B cell (primary cell): ENCODE data around the gene ZNF750. TPM values are rescaled to one million over a fixed set of nuclear protein-coding genes. Genes with fewer than 3 reads are reported as not detected.
A peak's percentile ranks its signal among the peaks of the same experiment; 100 is the strongest.

Source experiments
- ATAC-seq: fragments of 200-7000 bp; cut with Tn5 transposase; one replicate; pipeline ENCODE4 v1.10.0; 2021; ENCODE audit warnings: low read depth, mild to moderate bottlenecking, moderate number of reproducible peaks, moderate library complexity
- CTCF ChIA-PET: fragments of 350-600 bp; sonication (Branson Sonifier 250); formaldehyde crosslinking; loops from one replicate; lab custom pipeline; 2021; ENCODE audit warnings: antibody characterized with exemption, inconsistent platforms; lab: Charles Lee
- POLR2A ChIA-PET: fragments of 350-600 bp; sonication (Branson Sonifier 250); formaldehyde crosslinking; loops from one replicate; lab custom pipeline; 2021; ENCODE audit warnings: antibody characterized with exemption; lab: Charles Lee
- DNase-seq: peaks from one replicate; pipeline ENCODE4 v3.0.0; 2013
- H2AFZ ChIP-seq: 2 replicates; pipeline ENCODE4 v1.6.1; 2012; ENCODE audit warnings: mild to moderate bottlenecking, low read depth, low read length; ENCODE audit not compliant: insufficient read depth, poor library complexity, severe bottlenecking
- H3K27ac ChIP-seq, 2 donors: 1 replicate in 1 of 2; 2 replicates in 1 of 2; pipeline ENCODE4 v1.5.1; 2012 to 2013; ENCODE audit warnings: low read length in 2 of 2, mild to moderate bottlenecking in 2 of 2, moderate library complexity in 1 of 2
- H3K27me3 ChIP-seq, 4 experiments: fragments of 200-600 bp in 1 of 4; sonication (generic) in 1 of 4; replicated peaks in 1 of 4; 1 replicate in 2 of 4; 2 replicates in 2 of 4; pipeline versions ENCODE4 v1.6.1 to v1.7.0; 2013 to 2016; ENCODE audit warnings: low read length in 3 of 4, mild to moderate bottlenecking in 2 of 4, mixed read lengths in 1 of 4, moderate library complexity in 1 of 4; ENCODE audit not compliant: insufficient read depth in 4 of 4, control insufficient read depth in 3 of 4; ENCODE audit errors: control extremely low read depth in 1 of 4
- H3K36me3 ChIP-seq, 2 experiments: replicated peaks in 1 of 2; 1 replicate in 1 of 2; 2 replicates in 1 of 2; pipeline versions ENCODE4 v1.6.1 to v1.7.1; 2013; ENCODE audit warnings: low read length in 1 of 2; ENCODE audit not compliant: insufficient read depth in 2 of 2, control insufficient read depth in 1 of 2; ENCODE audit errors: control extremely low read depth in 1 of 2, extremely low read depth in 1 of 2
- H3K4me1 ChIP-seq, 2 donors: fragments of 200-600 bp in 1 of 2; sonication (generic) in 1 of 2; 1 replicate in 1 of 2; 2 replicates in 1 of 2; pipeline versions ENCODE4 v1.5.1 to v1.6.1; 2013 to 2017; ENCODE audit warnings: low read length in 2 of 2; ENCODE audit not compliant: control insufficient read depth in 2 of 2, insufficient read depth in 2 of 2
- H3K4me2 ChIP-seq: replicated peaks from 2 replicates; pipeline ENCODE3; 2012; ENCODE audit warnings: mild to moderate bottlenecking, low read depth, low read length; ENCODE audit not compliant: poor library complexity, severe bottlenecking
- H3K4me3 ChIP-seq, 5 experiments: fragments of 200-600 bp in 1 of 5; sonication (generic) in 1 of 5; 1 replicate in 3 of 5; 2 replicates in 2 of 5; pipeline versions ENCODE4 v1.5.1 to v1.7.0; 2011 to 2016; ENCODE audit warnings: low read length in 4 of 5, mild to moderate bottlenecking in 4 of 5, low read depth in 2 of 5, control low read depth in 1 of 5, moderate library complexity in 1 of 5; ENCODE audit not compliant: insufficient read depth in 1 of 5; ENCODE audit errors: control extremely low read depth in 1 of 5, extremely low read depth in 1 of 5
- H3K79me2 ChIP-seq: fragments of 200-600 bp; sonication (generic); one replicate; pipeline ENCODE4 v1.6.0; 2016; ENCODE audit warnings: low read length; ENCODE audit not compliant: control insufficient read depth, insufficient read depth
- H3K9ac ChIP-seq: fragments of 200-600 bp; sonication (generic); 2 replicates; pipeline ENCODE4 v1.6.1; 2017; ENCODE audit warnings: mild to moderate bottlenecking, low read length, moderate library complexity
- H3K9me3 ChIP-seq, 3 donors: one replicate each; pipeline versions ENCODE4 v1.6.1 to v1.7.1; 2013; ENCODE audit warnings: low read length in 2 of 3; ENCODE audit not compliant: control insufficient read depth in 2 of 3, insufficient read depth in 1 of 3; ENCODE audit errors: control extremely low read depth in 1 of 3
- H4K20me1 ChIP-seq: 2 replicates; pipeline ENCODE4 v1.6.0; 2012; ENCODE audit warnings: mild to moderate bottlenecking, low read length; ENCODE audit not compliant: insufficient read depth, control insufficient read depth, poor library complexity, severe bottlenecking
- H3K27ac Mint-ChIP-seq: one replicate; pipeline ENCODE4 v1.8.0; 2021; ENCODE audit warnings: mixed read lengths
- H3K27me3 Mint-ChIP-seq: one replicate; pipeline ENCODE4 v1.8.0; 2021; ENCODE audit warnings: mixed read lengths
- H3K4me1 Mint-ChIP-seq: one replicate; pipeline ENCODE4 v1.8.0; 2021; ENCODE audit warnings: mixed read lengths
- H3K4me3 Mint-ChIP-seq: one replicate; pipeline ENCODE4 v1.8.0; 2021; ENCODE audit warnings: mixed read lengths
- H3K9me3 Mint-ChIP-seq: one replicate; pipeline ENCODE4 v1.8.0; 2022; ENCODE audit warnings: mixed read lengths; ENCODE audit not compliant: insufficient read depth
- CTCF ChIP-seq: fragments of 200-600 bp; IDR thresholded peaks from one replicate; pipeline ENCODE4 v1.8.0; 2022; ENCODE audit warnings: antibody characterized with exemption, mild to moderate bottlenecking
- EZH2 ChIP-seq: IDR thresholded peaks from 2 replicates; pipeline ENCODE4 v1.6.1; 2012; ENCODE audit warnings: borderline replicate concordance, low read depth, mild to moderate bottlenecking, moderate library complexity, low read length; ENCODE audit not compliant: insufficient read depth, poor library complexity, severe bottlenecking
- whole genome bisulfite sequencing: methylation state at CpG from one replicate; pipeline ENCODE4 v1.1.5; 2013; ENCODE audit warnings: missing lambda C conversion rate; ENCODE audit not compliant: insufficient coverage; 5-methylcytosine and 5-hydroxymethylcytosine counted together
- intact Hi-C: fragments of 100-400 bp; cut with micrococcal nuclease; formaldehyde crosslinking; loops from one replicate; pipeline ENCODE4 v1.10.0; 2022
- polyA plus RNA-seq: library from polyadenylated mRNA; depleted of rRNA; stranded (reverse); fragments of >200 nt; gene quantifications from 2 replicates; pipeline ENCODE4 v1.2.3, GENCODE V29; 2012
- total RNA-seq, 2 donors: library from RNA; stranded (reverse); fragments of 120-200 nt in 1 of 2; gene quantifications; 1 replicate in 1 of 2; 2 replicates in 1 of 2; pipeline versions ENCODE4 v1.2.3 to v1.2.4, GENCODE V29; 2013 to 2022

The ZNF750 gene
- total and polyA plus RNA-seq, 2 donors (not counting 1 experiment from before 2014, with no cell fraction given), result not detected

- Histone ChIP-seq H3K4me3 (no peak overlapping the region), H3K4me1 (no peaks in the 10 kb centered on the region), H3K79me2 (no peaks in the 10 kb centered on the region), H3K9me3 (peaks cover 0 to 3% (median 2%) of the 10 kb centered on the region in 3 donors), H3K27ac (no peak overlapping the region), H3K27me3 (no peaks in the 10 kb centered on the region), H2AFZ (no peak overlapping the region), H3K9ac (no peak overlapping the region), H3K4me2 (no peak overlapping the region), H3K36me3 (peaks cover 0 to 11% of the 10 kb centered on the region in 2 experiments), H4K20me1 (no peaks in the 10 kb centered on the region)
- TF ChIP-seq EZH2, result no peak
- TF ChIP-seq CTCF, result no peak
- no peak overlapping the region for H3K4me3 Mint-ChIP-seq
- WGBS, result 100% methylated on average over 2 of the region's 8 CpGs
- H3K4me1 Mint-ChIP-seq, result peaks cover under 1% of the 10 kb centered on the region
- H3K27ac Mint-ChIP-seq, result no peak overlapping the region
- POLR2A ChIA-PET, result no interaction called here
- intact Hi-C loops, result no loop called here
- CTCF ChIA-PET, result no interaction called here
- no peak for DNase-seq
- no peaks in the 10 kb centered on the region for H3K27me3 Mint-ChIP-seq
- ATAC-seq, result no peak
- no peaks in the 10 kb centered on the region for H3K9me3 Mint-ChIP-seq
Measured at GRCh38 chr17:82825540-82826124, 14.2 kb downstream of the ZNF750 start.

- no peak for ATAC-seq
- no peak for DNase-seq
- POLR2A ChIA-PET, result no interaction called here
Measured at GRCh38 chr17:82823004-82823403, 16.8 kb downstream of the ZNF750 start.

More at GRCh38 chr17:82823004-82823403, 16.8 kb downstream of the ZNF750 start:
- Histone ChIP-seq H3K9ac (no peak overlapping the region), H3K36me3 (peaks cover 0 to 7% of the 10 kb centered on the region in 2 experiments), H2AFZ (no peak overlapping the region), H4K20me1 (no peaks in the 10 kb centered on the region), H3K4me1 (peaks cover 18 to 19% of the 10 kb centered on the region in 2 donors), H3K79me2 (no peaks in the 10 kb centered on the region), H3K27ac (no peak overlapping the region), H3K4me2 (no peak overlapping the region), H3K27me3 (no peaks in the 10 kb centered on the region), H3K9me3 (peaks cover 0 to 12% (median 6%) of the 10 kb centered on the region in 3 donors), H3K4me3 (no peak overlapping the region)
- Mint-ChIP-seq H3K27ac (no peak overlapping the region), H3K4me3 (no peak overlapping the region), H3K4me1 (peaks cover 24% of the 10 kb centered on the region), H3K9me3 (peaks cover 6% of the 10 kb centered on the region), H3K27me3 (no peaks in the 10 kb centered on the region)
- CTCF ChIA-PET, result no interaction called here
- 95% methylated on average over 5 of the region's 5 CpGs for whole genome bisulfite sequencing
- intact Hi-C loops, result no loop called here
- TF ChIP-seq EZH2 (no peak), CTCF (peak; percentile 9)
